GM19324 (cell line): ENCODE data around the gene TMA7B.

ENCODE experiments used
- ATAC-seq: cut with Tn5 transposase; IDR thresholded peaks from one replicate; pipeline ENCODE4 v1.9.1; 2021; ENCODE audit warnings: mild to moderate bottlenecking, moderate library complexity; ENCODE audit not compliant: unreplicated experiment, low FRiP score

The TMA7B gene

DNA sequence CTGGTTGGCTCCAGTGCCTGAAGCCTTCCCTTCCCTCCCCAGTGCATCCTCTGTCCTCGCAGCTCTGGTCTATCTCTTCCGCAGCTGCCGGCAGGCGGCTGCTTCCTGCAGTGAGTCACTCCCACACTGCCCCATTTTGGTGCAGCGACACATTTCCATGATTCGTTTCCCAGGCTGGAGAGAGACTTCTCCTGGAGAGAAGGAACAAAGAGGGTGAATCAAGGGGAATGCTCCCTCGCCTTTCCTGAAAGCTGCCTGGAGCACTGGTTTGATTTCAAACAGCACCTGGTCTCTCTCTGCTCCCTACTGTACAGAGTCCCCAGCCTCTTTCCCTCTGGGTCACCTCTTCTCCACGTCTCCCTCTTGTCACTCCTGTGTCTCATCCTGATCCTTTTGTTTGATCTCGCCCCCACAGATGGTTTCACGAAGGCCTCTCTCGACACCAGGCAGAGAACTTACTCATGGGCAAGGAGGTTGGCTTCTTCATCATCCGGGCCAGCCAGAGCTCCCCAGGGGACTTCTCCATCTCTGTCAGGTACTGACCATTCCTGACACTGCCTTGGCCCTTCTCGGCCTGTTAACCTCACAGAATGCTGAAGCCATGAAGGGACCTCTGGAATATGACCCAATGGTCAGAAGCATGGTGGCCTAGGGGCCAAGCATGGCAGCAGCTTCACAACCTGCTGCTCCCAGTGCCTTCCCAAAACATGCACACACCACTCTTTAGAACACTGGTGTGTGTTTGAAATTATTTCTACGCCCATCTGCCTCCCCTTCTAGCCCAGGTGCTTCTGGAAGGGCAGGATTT is at the start of gene TMA7B:
Gene TMA7B (plus strand): TSS at position 758 of the 808 bp plus-strand sequence. CDS start 3,978 bp downstream, outside the sequence.
- ATAC-seq = no peak

DNA sequence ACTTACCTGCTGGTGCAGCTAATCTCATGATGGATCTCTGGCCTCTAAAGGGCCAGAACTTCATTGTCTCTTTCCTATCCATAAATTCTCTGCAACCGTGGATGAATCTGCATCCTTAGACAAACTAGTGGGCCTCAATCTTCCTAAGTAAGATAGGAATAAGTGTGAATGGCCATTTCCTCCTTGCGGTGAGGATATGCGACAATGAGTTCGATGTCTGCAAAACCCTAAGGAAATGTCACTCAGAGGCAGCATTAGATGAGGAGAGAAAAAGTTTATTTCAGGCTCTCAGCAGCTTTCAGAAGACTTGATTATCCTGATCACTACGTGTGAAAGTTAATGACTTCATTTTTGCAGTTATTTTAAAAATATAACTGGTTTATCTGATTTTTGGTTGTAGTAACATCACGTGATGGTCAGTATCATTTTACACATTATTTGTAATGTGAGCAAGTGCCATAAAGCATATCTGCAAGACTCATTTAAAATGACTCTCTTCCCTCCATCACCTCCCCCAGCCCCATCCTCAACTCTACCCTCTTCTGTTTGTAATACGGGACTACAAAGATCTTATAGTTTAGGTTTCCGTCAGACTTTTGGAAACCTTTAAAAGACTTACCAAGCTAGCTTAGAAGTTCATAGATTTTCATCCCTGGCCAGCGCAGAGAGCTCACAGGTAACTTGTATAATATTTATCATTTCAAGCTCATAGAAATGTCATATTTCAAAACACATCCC is 49.2 kb upstream of the TMA7B start:
- no peak for ATAC-seq

DNA sequence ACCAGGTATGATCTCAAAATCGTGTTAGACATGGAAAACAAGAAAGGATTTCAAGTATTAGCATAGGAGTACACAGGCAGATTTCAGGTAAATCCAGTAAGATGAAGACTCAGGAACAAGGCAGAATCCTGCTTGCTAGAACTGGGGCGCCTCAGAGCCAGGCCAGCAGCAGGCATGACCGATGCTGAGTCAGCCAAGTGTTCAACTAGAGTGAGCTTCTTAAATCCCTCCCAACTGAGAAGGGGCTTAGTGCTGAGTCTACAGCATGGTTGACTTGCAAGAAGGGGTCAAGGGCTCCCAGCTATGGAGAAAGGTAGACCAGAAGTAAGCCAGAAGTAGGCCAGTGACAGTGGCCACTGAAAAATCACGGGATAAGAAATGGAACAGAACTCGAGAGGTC is 46.9 kb upstream of the TMA7B start:
- no peak for ATAC-seq

DNA sequence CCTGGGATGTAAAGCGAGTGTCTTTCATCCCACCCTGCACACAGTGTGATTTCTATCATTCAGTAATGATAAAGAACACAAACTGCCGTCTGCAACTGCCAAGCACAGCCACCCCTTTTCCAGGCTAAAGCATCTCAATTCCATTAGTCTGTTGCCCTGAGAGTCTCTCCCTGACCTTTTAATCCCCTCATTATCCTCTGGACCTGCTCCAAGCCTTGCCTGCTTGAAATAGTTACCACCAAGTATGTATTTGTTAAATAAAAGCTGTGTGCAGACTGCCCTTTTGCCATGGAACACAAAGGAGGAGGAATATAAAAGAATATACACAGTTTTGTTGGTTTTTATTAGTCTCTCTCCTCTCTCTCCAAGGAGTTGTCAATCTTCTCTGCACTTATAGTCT is 46.3 kb upstream of the TMA7B start:
- no peak for ATAC-seq

DNA sequence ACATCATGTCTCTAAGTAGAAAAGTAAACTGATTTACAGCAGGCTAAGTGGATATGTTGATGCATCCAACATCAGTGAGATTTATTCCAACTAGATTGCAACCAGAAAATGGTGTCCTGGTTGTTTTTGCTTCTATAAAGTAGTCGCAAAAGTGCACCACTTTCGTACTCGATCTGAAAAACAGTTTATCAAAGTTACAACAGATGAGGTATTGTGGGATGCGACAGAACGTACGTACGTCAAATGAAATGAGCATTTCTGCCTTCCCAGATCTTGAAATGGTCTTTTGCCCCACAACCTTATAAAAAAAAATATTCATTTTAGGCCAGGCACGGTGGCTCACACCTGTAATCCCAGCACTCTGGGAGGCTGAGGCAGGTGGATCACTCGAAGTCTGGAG is 45.6 kb upstream of the TMA7B start:
- no peak for ATAC-seq

DNA sequence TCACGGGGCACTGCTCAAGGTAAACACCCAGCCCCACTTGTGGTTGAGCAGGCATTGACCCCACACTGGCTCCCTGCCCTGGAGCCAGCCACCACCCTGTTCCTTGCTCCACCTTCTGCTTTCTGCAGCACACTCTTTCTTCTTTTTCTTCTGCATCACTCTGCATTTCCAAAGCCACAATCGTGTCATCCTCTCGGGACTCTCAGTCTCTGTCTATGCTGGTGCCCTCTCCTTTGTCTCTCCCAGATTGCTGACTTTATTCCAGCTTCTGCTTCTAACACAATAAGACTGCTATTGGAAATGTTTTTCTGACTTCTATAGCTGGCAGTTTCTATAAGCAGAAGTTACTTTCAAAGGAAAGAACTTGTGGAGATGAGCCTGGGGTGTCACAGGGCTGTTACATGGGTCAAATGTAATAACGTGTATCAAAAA is 44.9 kb upstream of the TMA7B start:
- ATAC-seq = no peak

DNA sequence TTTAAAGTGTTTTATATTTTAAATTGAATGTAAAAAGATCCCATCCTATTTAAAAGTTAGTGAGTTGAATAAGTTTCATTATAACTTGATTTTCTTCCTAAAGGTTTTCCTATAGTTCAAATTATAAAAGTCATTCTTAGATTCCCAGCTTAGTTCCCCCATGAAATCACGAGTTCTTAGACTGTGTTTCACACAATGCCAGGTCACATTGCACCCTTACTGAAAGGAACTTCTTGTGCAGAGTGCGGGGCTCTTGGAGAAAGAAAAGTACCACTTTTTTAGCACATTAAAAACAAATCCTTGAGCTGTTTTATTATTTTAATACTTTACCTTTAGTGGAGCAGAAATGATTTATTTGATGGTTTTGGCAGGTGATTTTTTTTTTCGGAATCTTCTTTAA is 43.7 kb upstream of the TMA7B start:
- no peak for ATAC-seq

DNA sequence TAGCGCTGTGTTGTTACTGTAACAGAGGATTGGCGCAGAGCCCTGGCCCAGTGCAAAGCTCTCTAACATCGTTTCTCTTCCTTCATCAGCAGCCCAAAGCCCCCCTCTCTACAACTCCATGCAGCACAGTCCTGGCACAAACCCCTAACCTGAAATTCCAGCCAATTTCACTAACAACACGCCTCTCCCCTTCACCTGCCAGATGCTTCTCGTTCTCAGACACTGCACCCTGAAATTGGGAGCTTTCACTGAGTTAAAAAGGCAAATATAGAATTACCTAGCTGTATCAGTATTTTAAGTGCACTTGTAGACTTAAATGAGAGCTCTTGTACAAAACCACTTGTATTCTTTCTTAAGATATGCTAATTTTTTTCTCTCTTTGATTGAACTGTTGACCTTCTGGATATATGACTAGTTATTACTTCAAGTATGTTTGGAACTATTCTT is 43.0 kb upstream of the TMA7B start:
- no peak for ATAC-seq

DNA sequence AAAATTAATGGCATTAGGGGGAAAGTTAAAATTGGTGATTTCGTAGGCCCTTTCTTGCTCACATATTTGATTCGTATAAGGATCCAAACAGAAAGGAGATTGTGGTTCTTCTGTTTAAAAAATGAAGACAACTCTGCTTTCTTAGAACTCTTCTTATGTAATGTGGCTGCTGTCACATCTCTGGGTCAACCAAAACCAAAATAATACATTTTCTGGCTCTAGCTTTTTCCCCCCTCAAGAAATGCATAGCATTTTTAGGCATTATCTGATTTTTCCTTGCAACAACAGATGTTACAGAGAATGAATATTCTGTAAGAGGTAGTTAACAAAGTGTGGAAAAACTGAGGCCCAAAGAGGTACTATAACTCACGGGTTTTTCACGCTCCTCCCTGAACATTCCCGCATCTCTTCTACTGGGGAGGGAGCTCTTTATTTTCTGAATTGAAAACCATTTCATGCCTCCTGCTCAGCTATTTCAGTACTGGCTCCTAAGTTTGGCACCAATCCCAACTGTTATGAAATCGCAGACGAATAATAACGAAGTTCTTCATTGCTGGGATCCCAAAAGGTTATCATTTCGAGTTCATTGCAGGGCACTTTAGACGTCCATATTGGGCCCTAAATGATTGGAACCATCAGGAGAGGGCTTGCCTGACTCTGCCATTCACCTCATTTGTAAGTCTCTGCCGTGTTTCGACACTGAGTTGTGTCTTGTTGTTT is 42.3 kb upstream of the TMA7B start:
- no peak for ATAC-seq

DNA sequence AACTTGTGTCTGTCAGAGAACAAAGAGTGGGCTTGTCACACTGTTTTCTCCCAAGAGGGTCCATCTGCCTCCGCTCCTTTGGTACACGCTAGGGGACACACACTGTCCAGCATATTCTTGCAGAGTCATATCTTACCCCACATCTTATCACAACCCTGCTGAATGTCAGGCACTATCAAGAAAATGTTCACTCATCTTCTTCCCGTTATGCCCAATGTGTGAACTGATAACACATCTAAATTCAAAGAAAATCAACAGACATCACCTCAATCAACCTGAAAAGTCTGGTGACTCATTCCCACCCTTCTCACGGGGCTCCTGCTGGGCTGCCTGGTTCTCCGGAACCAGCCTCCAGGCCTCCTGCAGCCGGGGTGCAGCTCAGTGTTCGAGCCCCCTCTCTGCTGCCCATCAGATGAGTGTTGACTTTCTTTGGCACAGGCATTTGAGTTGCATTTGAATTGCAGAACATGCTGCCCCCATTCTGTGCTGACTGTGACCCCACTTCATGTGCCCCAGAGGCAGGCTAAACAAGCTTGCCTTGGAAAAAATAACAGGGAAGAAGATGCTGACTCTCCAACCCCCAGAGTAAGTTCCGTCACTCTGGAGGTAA is 40.0 kb upstream of the TMA7B start:
- no peak for ATAC-seq

DNA sequence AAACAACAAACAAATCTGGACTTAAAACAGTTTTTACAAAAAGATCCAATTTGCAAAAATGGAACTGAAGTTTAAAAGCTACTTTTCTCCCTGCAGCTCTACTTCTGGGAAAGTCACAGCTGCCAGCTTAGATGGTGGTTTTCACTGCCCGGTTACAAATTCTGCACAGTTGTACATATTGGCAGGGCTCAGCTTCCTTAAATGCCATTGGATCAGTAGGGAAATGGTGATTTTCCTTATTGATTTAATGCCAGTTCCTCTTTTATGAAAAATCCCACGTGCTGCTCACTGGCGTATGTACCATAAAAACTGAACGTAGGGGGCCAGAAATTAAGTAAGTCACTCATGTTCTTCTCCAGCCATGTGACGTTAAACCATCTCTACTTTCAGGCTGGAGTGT is 36.5 kb upstream of the TMA7B start:
- no peak for ATAC-seq

DNA sequence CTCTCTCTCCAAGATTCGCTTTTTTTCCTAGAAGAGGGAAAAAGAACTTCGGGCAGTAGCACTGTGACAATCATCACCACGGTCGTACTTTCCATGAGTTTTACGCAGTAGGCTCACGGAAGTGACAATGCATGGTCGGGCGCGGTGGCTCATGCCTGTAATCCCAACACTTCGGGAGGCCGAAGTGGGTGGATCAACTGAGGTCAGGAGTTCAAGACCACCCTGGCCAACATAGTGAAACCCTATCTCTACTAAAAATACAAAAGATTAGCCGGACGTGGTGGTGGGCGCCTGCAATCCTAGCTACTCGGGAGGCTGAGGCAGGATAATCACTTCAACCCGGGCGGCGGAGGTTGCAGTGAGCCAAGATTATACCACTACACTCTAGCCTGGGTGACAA is 35.9 kb upstream of the TMA7B start:
- no peak for ATAC-seq

DNA sequence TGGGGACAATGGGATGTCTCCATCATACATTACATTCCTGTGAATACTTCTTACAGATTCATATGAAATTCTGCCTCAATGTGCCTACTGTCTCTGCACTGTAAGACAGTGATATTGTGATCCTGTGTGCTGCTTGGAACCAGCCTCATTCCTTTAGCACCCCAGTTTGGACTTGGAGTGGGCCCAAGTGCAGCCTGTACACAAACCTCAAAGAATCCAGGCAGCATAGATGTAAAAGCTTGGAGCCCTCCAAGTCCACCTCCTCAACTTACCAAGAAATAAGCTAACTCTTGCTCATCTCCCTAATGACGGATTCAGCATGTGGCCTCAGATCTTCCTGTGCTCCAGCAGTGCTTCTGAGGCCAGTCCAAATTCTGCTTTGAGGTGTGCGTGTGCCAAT is 34.9 kb upstream of the TMA7B start:
- ATAC-seq = no peak

DNA sequence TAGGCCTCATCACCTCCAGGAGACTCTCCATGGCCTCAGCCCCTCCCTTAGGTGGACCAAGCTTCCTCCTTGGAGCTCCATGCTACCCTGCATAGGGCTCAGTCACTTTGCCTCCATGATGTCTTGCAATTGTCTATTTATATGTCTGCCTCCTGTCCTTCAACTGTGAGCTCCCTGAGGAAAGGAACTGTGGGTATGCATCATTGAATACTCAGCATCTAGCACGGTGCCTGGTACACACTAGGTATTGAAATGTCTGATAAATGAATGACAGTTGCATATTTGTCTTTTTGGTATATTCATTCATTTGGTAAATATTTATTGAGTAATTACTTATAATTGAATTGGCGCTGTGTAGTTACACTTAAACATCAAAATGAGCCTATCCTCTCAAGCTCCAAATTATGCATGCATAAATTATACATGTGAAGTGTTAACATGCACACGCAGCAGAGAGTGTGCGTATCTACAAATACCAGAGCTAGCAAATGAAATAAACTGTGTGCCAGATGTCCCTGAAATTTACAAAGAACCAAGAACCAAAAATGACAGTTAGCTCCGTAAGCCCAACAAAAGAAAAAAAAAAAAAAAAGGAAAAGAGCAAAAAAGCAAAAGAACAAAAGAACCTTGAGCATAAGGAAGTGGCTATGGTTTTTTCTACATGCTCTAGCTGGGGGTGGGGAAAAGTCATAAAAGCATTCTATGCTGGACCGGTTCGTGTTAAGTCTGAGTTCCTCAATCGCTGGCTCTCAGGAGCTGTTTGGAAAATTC is 34.1 kb upstream of the TMA7B start:
- no peak for ATAC-seq

DNA sequence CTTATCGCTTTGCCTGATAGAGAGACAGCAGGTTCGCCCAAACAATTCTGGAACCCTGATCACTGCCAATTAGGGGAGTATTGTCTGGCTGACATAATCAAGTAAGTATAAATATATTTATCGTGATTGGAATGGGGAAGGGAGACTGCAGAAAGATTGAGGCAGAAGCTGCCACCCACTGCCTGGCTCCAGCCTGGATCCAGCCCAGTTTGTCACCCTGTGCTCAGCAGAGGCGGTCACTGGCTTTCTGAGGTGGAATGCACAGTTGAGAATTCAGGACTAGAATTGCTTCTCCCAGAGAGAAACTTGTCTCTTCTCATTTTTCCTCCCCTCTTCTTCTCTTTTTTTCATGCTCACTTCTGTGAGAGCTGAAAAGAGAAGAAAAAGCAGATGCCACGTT is 33.4 kb upstream of the TMA7B start:
- ATAC-seq = no peak

DNA sequence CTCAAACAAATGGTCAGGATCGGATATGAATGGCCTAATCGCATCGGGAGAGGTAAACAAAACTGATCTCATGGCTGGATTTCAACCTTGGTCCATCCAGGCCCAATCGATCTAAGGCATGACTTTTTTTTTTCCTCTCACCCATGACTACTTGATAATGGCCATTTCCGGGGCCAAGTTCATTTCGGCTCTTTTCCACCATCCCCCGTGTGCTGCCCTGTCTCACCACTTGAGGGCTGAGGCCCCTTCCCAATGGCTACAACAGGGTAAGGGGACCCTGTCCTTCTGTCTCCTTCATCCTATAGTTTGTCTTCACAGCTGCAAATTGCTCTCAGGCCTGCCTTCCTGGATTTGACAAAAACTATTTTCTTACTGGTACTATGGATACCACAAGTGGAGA is 32.7 kb upstream of the TMA7B start:
- no peak for ATAC-seq

DNA sequence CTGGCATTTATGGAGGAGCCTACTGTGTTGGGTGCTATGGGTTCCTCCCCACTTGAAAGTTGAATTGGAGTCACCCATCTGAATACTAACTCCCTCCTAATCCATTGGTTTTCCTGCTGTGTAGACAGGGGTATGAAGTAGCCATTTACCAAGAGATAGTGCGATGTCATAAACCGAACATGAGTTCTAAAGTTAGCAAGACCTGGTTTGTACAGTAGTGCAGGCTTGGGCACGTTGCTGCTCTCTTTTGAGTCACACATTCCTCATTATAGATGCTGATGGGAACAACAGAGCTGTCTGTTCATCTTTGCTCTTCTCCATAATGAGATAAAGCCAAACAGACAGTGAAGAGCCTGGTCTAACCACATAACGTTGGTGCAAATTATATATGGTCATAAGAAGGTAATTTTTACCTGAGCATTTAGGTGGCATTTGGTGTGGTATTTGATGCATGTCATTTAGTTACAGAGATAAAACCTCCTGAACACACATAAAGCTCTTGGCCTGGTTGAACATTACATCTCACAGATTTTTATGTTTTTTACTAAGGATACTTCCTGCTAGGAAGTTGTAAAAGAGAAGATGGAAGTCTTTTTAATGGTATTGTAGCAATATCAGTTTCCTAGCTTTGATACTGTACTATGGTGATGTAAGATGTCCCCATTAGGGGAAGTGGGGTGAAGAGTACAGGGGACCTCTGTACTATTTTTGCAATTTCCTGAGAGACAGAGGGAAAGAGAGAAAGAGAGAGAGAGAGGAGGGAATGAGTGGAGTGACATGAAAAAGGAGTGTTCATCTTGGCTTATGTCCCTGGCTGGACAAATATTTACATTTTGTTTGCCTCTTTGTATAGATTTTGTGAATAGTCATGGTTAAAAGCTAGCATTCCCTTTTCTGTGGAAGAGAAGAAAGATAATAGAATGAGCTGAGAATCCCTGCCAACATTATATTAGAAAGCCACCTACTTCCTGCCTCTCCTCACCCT is 31.4 kb upstream of the TMA7B start:
- no peak for ATAC-seq

DNA sequence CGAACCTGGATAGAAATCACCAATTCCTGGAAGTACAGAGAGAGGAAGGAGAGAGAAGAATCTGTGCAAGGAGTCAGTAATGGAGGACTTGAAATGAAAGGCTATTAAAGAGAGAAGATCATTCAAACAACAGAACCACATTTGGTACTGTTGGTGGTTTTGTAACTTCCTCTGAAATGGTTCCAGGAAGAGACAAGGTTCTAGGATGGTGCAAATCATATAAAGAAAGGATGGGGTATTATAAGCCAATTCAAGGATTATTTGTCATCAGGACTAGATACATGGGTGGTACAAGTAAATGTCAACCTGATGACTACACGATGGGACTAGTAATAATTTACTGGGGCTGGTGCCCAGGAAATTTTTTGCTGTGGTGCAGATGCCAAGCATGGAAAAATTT is 28.9 kb upstream of the TMA7B start:
- ATAC-seq = no peak

DNA sequence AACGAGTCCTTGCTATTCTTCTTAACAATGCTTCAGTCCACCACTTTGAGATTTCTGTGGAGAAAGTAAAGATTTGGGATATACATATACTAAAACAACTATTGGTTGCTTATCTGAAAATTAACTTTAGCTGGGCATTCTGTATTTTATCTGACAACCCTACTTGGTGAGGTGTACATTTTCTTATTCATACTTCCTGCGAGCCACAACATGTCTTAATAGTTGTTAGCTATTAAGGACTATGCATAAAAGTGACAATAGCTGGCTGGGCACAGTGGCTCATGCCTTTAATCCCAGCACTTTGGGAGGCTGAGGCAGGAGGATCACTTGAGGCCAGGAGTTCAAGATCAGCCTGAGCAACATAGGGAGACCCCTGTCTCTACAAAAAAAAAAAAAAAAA is 28.0 kb upstream of the TMA7B start:
- ATAC-seq = no peak
